Activated CD4-positive, alpha-beta T cell treated with anti-CD3 and anti-CD28 coated beads for 48 hours (primary cell): ENCODE measurements around the gene RASA3.

Source experiments
- DNase-seq: peaks from one replicate; pipeline ENCODE4 v3.0.0-alpha.2; 2020

RASA3 gene

DNA sequence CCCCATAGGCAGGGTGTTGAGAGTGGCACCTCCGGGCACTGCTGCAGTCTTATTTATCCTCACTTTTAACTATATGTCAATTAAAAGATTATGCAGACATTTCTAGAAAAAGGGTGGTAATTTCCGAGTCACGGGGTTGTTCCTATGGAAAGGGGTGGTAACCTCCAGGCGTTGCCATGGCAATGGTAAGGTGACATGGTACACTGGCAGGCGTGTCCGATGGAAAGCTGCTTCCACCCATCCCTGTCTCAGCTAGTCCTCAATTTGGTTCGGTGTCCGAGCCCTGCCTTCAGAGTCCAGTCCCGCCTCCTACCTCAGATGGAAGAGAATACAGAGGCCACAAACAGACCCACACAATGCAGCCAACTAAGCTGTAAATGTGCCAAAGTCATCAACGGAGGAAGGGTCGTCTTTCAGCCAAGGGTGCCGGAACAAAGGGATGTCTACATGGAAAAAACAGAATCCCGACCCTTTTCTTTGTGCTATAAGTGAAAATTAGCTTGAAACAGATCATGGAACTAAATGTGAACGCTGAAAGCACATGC, 85.9 kb downstream of the RASA3 start:
- DNase-seq = no peak

DNA sequence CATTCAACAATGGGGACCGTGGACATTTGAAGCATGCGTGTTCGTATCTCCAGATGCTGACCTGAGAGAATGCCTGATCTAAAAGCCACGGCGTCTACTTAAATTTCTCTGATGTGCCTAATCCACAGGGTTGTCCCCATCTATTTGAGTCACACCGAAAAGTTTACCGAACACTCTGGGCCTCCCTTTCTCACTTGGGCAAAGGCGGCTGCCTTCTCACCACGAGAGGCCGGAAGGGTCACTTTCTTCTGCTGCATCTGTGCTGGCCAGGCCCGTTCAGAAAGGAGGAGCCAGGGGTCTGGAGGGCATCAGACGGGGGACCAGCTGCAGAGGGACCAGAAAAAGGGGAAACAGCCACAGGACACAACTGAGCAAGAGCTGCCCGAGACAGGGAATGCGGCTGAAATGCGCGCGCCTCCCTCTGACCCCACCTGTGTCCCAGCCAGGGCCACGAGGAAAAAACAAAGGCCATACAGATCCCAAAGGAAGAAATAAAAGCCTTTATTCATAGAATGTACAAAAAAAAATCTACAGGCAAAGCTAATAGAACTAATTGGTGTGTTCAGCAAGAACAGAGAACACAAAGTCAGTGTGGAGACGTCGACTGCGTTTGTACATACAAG, 87.2 kb downstream of the RASA3 start:
- DNase-seq = no peak

DNA sequence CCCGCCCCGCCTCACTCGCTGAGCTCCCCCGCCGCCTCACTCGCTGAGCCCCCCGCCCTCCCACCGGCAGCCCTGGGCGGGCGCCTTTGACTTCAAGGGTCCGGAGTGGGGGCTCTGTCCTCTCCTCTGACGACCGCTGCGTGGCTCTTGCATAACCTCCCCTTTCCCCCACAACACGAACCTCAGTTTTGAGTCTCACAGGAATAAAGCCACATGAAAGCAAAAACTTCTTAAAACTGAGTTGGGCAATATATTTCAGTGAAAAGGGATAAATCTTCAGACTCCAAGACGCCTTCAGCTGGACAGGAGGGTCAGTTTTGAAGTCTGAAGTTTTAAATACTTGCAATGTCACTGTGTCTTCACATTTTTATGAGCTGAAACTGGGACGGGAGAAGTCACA, 87.9 kb downstream of the RASA3 start:
- DNase-seq = no peak

DNA sequence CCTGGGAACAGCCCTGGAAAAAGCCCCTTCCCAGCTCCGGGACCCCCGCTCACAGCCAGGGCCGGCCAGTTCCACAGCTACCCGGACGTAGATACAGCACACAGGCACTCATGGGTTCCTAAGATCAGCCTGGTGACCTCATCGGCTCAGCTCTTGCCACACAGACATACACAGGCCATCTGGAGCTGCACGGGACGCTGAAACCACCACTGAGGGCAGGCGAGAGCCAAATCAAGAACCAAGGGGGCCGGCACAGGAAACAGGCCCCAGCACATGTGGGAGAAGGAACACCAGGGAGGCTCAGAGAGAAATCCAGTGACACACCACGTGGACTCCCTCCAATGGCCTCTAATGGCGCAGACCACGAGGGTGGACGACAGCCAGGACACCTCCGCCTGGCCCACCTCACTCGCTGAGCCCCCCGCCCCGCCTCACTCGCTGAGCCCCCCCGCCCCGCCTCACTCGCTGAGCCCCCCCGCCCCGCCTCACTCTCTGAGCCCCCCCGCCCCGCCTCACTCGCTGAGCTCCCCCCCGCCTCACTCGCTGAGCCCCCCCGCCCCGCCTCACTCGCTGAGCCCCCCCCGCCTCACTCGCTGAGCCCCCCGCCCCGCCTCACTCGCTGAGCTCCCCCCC, 88.9 kb downstream of the RASA3 start:
- no peak for DNase-seq

DNA sequence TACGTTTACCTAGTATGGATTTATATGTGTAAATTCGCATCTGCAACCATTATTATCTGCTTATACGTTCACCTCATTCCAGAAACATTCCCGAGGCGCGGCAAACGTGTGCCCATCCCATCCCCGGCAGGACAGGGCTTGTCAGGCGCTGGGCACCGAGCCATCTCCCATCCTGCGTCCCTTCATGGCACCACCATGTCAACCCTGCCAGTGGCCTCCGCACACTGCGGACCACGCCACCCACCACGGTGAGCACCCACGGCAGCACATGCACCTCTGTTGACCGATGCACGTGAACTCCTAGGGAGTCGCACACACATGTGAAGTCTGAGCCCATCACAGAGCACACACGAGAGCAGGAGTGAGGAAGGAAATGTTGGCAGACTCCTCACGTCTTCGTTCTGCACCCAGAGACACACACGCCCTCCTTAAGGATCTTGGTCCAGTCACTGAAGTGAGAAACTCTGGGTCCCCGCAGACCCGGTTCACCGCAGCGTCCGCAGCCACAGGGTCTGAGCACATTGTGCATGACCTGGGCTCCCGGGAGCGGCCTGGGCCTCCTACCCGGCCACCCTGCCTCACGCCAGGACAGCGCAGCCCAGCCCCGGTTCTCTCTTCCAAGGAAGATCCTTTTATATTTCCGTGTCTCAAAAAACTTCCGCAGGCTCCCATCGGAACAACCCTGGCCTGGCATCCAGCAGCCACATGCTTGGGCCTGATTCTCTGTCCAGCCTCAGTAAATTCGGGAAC, 90.2 kb downstream of the RASA3 start:
- no peak for DNase-seq

DNA sequence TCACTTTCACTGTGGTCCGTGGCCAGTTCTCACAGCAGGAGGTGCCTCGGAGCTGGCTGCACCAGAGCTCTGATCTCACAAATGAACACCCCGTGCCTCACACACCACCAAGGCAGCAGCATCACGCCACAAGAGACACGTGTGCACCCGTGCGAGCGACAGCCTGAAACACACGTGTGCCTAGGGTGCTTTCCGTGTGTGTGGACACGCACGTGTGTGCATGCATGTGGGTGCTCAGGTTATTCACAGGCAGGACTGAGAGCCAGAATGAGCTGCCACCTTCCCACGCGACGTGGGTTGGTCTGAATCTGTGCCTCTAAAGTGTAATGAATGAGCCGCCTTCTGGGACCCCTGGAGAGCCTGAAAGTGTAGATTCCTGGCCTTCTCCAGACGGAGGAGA, 90.9 kb downstream of the RASA3 start:
- no peak for DNase-seq

DNA sequence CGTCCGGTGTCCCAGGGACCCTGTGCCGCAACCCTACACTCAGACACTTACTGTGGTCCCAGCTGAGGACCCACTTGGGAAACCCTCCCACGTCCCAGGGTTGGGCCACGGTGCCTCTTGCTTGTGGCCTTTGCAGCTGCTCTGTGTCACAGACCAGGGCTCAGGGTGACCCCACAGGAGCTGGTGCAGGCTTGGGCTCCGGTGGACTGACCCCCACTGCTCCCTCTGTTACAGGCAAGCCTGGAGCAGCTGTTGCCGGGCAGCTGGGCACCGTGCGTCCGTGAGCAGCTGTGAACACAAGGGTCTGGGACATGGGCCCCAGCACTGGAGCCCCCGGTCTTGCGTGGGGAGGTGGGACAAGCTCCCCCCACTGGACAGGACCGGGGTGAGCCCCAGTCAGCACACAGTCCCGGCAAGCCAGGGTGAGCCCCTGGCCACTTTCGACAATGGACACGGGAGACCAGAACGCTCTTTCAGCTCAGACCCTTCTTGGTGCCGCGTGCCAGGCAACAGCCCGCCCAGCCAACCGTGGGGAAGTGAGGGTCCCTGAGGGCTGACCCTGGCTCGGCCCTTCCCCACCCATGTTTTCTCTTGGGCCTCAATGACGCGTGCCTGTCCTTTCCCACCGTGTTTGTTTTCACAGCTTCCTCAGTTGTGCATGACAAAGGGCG, 92.8 kb downstream of the RASA3 start:
- no peak for DNase-seq

DNA sequence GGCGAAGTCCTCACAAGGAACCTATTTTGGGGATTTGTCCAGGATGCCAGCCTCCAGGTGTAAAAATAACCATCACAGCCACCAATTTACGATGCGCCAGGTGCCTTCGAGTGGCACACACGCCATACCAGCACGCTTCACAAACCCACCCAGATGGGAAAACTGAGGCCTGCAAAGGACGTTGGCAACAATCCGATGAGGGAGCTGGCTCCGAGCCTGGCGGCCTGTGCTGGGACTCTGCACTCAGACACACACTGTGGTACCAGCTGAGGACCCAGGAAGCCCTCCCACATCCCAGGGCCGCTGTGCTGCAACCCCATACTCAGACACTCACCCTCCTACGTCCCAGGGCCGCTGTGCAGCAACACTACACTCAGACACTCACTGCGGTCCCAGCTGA, 93.5 kb downstream of the RASA3 start:
- DNase-seq = no peak

DNA sequence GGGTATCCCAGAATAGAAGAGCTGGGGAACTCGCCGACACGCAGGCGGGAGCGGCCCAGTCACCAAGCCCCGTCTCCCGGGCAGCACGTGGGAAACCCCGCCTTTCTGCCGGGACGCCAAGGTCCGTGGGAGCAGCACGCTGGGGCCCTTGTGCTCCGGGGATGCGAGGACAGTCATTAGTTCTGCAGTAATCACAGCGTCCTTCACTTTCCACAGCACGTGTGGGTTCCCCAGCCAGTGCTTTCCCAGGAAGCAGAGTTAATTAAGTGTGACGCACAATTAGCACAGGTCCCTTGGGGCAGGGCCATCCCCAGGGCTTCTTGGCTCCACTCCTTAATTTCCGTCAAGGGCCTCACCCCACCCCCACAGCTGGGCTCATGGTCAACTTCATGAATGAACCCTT, 94.2 kb downstream of the RASA3 start:
- DNase-seq = no peak

DNA sequence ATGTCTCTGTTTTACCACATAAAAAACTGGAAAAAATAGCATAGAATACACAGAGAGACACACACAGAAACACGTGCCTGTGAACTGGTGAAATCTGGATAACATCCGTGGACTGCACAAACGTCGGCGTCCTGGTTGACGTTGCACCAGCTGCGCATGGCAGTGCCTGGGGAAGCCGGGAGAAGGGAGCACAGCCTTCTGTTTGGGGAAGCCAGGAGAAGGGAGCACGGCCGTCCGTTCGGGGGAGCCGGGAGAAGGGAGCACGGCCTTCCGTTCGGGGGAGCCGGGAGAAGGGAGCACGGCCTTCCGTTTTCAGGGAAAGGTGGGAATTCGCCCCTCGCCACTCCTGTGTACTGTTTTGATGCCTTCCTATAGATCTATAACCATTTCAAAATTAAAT, 94.7 kb downstream of the RASA3 start:
- no peak for DNase-seq

DNA sequence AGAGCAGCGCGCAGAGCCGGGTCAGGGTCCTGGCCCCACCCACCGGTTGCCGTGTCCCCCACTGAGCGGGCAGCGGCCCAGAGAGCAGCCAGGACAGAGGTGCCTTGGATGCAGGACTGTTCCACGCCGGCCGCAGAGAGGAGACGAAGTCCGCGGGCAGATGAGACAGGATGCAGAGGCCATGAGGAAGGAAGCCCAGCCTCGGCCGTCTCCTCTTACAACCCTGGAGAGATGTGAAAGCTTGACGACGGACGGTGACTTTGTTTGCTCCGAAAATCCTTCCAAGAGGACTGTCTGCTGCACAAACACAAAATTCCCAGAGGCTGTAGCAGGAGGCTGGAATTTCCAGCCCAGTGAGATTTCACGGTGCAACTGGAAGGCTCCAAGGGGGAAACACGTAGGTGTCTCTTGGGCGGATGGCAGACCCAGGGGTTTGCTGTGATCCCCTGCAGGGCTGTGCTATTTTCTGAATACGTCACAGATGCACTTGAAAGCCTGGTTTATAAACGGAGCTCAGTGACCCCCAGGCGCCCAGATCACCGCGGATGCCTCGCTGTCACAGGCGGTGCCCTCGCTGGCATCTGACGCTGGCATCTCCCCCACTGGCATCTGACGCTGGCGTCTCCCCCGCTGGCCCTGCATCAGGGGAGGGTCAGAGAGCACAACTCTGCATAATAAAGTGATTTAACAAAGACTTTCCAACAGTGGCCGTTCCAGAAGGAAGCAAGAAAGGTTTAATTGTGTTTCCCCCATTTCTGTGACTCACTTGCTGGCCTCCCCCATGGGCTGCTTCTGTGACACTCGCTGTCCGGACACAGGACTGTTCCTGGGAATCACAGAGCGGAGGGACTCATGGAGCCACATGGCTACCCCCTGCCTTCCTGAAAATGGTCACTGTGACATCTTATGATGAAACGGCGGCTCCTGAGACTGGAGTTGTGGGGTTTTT, 96.6 kb downstream of the RASA3 start:
- no peak for DNase-seq

DNA sequence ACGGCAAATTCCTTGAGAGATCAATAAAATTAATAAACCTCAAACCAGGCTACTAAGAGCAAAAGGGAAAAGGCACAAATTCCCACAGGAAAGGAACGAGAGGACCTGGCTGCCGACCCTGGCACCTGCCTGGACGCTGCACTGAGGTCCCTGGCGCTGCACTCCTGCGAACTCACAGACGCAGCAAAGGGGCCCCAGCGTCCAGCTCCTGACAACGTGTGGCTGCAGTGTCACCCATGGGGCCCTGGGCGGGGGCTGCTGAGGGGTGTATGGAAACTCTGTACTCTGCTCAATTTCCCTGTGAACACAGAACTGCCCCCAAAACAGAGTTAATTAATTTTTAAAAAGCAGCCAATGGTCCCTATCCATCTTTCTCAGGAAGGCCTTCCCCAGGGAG, 97.2 kb downstream of the RASA3 start:
- no peak for DNase-seq

DNA sequence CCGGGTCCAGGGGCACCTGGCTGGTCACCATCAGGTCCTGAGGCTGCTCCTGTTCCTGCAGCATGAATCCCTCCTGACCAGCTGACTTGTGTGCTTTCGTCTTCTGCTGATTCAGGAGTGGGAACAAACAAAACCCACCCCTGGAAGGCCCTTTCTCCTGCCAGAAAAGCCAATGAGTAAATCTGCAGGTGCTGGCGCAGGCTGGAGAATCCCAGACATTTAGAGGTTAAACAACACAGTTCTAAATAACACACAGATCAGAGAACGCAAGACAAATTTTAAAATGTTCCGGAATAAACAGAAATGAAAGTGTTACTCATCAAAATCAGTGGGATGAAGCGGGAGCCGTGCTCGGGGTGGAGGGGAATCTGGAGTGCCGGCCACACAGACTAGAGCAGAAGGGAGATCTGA, 97.9 kb downstream of the RASA3 start:
- DNase-seq = no peak

DNA sequence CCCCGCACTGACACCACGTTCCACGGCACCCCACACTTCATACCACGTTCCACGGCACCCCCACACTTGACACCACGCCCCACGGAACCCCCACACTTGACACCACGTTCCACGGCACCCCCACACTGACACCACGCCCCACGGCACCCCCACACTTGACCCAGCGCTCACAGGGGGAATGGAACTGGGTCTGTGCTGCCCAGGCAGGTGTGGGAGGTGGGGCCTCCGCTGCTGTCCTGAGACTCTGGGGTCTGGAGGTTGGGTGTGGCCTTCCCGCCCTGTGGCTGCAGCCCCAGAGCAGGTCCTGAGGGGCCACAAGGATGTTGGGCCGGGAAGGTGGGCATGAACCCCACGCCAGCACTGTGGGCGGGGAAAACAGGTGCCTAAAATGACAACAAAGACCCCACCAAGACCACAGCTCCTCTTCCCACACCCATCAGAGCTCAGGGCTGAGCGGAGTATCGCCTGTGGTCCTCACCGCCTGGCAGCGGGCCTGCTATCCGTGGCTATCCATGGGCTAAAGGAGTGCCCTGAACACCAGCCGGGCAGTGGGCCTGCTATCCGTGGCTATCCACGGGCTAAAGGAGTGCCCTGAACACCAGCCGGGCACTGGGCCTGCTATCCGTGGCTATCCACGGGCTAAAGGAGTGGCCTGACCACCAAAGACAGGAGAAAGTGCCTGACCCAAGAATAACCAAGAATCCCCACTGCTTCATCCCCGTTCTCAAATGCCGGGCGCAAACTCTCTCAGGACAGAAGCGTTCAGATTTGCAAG, 98.7 kb downstream of the RASA3 start:
- DNase-seq = no peak

DNA sequence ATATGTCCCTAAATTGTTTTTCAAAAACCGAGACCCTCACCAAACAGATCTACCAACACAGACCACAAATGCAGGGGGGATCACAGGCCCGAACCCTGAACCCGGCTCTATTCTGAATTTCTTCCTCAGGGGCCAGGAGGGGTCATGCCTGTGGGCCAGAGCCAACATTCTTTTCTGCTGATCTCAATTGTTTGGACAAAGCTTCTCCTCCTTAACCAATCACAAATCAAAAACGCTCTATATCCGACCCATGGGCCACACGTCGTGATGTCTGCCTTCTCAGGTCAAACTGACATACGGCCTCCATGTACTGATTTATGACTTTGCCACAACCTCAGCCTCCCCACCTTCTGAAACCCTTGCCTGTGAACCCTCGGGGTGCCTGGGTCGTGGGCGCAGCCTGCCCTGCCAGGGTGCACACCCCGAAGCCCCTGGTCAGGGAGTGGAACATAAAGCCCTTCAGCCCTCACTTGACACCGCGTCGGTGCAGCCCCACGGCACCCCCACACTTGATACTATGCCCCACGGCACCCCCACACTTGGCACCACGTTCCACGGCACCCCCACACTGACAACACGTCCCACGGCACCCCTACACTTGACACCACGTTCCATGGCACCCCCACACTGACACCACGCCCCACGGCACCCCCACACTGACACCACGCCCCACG, 100.2 kb downstream of the RASA3 start:
- no peak for DNase-seq

DNA sequence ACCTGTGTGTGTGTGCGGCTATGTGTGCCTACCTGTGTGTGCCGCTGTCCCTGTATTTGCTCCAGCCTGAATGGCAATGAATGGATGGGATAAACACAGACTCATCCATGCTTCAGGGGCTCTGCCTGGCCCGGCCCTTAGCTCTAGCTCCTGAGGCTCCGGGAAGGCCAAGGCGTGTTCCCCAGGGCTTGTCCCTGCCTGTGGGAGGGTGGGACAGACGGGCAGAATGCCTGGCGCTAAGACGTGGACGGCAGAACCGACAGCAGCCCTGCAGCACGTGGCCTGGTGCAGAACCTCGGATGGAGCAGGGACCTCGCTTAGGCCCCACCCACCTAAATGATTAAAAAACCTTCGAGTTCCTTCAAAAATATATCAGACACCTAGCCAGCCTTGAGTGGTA, 100.8 kb downstream of the RASA3 start:
- DNase-seq = no peak

DNA sequence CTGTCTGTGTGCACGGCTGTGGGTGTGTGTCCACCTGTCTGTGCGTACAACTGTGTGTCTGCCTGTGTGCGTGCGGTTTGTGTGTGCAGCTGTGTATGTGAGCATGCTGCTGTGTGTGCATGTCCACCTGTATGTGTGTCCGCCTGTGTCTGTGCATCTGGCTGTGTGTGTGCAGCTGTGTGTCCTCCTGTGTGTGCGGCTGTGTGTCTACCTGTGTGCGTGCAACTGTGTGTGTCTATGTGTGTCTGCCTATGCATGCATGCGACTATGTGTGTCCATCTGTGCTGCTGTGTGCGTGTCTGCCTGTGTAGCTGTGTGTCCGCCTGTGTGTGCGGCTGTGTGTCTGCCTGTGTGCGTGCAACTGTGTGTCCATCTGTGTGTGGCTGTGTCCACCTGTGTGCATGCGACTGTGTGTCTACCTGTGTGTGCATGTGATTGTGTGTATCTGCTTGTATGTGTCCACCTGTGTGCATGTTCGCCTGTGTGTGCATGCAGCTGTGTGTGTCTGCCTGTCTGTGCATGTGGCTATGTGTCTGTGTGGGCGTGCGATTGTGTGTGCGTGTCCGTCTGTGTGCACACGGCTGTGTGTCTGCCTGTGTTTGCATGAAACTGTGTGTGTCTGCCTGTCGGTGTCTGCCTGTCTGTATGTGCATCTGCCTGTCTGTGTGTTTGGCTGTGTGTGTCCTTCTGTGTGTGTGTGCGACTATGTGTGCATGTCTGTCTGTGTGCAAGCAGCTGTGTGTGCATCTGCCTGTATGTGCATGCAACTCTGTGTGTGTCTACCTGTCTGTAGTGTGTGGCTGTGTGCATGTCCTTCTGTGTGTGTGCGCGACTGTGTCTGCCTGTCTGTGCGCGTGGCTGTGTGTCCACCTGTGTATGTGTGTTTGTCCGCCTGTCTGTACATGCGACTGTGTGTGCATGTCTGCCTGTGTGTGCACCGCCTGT, 101.5 kb downstream of the RASA3 start:
- DNase-seq = no peak

DNA sequence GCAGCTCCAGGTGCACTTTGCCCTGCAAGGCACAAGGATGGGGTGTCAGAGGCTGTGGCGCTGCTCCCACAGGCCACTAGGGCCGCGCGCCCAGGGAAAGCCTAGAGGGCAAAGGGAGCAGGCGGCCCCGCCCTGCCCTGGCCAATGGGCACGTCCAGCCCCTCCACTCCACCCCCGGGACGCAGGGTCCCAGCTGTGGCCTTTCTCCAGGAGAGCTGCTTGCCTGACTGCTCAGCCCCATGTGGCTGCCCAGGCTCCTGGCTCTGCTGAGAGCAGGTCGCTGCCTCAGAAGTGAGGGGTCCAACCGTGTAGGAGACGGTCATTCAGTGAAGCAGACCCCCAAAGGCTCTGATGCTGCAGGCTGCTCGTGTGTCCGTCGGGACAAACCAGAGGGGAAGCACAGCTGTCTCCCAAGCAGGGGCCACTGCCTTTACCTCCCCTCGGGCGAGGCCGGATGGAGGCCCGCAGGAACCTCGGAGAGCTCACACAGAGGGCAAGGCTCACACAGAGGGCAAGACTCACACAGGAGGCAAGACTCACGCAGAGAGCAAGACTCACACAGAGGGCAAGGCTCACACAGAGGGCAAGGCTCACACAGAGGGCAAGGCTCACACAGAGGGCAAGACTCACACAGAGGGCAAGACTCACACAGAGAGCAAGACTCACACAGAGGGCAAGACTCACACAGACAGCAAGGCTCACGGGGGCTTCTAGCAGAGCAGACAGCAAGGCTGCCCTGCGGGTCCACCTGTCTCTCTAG, 102.4 kb downstream of the RASA3 start:
- no peak for DNase-seq

DNA sequence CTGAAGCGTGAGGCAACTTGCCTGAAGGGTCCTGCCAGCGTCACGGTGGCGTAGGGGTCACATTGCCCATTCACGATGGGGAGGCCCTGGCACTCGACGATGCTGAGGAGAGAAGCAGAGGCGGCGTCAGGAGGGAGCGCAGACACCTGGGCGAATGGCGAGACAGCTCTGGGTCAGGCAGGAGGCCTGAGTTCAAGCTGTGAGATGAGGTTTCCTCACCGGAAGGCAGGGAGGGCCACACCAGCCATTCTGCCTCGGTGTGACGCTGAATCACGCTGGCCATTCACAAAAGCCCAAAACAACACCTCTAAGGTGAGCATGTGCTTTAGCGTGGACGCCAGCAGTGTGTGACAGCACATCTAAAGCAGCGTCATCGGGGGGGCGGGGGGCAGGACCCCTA, 104.6 kb downstream of the RASA3 start:
- DNase-seq = no peak
